Fibroblast of skin of left quadriceps (primary cell): ENCODE measurements around the gene COL5A1.

ENCODE experiments used
- DNase-seq, 2 experiments: peaks; one replicate each; pipeline ENCODE4 v3.0.0-alpha.2; 2013; ENCODE audit warnings: low read depth in 2 of 2

Gene COL5A1

DNA sequence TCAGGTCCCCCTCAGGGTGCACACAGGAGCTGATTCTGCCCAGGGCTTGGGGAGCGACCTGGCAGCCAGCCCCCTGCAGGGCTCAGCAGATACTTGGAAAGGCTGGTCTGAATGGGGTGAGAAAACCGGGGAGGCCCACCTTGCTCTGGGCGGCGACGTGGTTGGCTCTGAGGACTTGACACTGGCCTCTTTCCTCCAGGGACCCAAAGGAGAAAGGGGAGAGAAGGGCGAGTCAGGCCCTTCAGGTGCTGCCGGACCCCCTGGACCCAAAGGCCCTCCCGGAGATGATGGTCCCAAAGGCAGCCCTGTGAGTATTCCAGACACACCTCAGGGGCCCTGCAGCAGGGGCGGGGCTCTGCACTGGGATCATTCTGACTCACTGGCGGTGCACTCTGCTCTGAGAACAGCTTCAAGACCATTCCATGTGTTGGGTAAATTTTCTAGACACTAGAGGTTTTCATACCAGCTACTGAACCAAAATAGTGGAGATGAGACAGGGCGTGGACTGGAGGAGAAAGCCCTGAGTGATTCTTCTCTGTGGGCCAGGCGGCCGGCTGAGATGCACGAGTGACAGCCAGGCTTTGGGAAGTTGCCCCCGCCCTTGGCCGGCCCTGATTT lies 173.1 kb downstream of the COL5A1 start:
- no peak for DNase-seq

DNA sequence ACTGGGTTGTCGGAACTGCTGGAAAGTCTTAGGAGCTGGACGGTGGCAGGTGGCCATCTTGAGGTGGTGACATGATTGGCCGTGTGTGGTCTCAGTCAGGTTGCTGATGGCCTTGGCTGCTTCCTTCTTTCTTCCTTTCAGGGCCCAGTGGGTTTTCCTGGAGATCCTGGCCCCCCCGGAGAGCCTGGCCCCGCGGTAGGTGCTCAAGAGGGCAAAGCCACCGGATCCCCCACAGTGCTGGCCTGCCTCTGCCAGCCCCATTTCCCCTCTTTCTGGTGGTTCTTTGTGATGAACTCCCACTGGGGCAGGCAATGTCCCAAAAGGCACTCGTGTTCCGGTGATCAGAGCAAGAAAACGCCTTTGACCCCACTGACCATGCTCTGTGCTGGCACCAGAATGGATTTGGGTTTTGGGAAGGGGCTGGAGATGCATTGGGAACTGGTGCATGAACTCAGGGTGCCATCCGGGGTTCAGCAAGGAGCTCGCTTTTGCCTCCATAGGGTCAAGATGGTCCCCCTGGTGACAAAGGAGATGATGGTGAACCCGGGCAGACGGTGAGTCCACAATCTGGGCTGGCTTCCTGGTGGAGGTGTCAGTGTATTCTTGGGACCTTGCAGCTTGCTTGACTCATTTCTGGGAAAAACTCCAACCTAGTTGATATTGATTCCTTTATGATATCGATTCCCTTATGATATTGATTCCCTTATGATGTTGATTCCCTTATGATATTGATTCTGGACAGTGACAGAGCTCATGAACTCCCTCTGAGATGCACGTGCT lies 174.0 kb downstream of the COL5A1 start:
- no peak for DNase-seq

DNA sequence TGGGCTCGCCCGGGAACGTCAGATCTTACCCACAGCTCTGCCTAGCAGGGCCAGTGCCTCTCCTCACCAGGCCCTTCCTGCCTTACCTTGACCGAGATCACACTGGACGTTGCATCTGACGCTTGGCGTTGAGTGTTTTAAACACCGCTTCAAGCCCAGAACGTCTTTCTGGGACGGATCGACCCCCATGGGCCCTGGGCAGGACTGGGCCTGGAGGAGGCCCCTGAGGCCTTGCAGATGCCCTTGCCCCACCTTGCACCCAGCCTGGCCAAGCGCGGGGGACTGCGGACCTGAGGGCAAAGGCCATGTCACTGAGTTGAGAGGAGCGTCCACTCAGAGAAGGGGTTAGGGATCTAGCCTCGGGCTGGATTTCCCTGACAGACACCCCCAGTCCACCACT lies 174.7 kb downstream of the COL5A1 start:
- DNase-seq: no peak

DNA sequence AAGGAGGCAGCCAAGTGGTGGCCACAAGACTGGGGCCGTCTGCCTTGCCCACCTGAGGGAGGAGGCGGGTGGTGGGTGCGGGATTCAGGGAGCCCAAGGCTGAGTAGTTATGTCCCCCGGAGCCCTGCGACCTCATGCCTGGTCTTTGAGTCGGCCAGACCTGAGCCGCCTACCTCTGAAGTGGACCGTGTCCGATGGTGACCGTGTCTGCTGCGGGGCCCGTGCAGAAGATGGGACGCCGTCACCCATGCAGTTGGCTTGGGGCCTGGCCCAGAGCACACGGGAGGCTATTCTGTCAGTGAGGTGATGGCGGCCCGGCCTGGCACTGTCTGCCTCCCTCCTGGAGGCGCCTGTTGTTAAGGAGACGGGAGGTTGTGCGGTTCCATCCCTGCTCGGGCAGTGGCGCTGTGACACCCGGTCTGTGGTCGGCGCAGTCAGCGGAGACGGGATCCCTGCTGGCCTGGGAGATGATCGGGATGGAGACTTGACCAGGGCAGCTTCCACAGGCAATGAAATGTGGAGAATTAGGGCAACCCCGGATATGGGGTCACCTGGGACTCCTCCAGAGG lies 176.5 kb downstream of the COL5A1 start:
- no peak for DNase-seq

DNA sequence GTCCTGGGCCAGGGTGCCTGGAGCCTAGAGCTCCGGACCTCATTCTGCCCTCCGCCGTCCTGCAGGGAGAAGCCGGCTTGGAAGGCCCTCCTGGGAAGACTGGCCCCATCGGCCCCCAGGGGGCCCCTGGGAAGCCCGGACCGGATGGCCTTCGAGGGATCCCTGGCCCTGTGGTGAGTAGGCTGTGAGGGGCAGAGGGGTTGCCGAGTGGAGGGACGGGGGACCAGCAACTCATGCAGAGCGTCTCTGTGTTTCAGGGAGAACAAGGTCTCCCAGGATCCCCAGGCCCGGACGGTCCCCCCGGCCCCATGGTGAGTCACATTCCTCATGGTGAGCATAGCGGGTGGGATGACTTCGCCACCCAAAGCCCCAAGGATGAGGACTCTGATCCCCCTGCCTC lies 177.0 kb downstream of the COL5A1 start:
- DNase-seq: no peak

DNA sequence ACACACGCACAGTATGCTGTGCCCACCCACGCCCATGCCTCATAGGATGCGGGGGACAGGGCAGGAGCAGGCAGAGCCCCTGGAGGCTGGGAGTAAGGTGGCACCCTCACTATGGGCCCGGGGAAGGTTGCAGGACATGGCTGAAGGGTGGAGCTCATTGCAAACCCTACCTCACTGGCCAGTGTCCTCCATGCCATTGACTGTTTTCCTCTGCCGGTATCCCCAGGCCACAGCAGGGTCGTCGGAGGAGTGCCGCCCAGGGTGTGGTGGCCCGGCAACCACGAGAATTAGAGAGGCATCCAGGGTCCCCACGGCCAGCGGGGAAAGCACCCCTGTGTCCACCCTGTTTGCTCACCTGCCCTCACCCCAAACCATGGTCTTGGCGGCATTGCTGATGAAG lies 179.3 kb downstream of the COL5A1 start:
- no peak for DNase-seq

DNA sequence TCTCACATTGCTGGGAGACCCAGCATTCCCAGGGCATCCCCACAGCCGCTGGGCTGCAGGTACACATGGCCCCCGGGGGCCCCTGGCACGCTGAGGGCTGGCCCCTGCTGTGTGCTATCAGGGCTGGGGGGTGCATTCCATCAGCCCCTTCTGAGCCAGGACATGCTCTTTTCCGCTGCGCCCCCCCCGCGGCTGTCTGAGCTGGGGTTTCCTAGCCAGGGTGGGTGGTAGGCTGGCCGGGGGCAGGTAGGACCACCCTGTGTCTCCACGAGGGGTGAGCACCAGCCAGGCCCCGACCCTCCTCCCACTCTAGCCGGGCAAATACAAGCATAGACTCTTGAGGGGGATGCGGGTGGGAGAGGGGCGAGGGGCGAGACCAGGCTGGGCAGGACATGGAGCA lies 180.9 kb downstream of the COL5A1 start:
- DNase-seq: no peak

DNA sequence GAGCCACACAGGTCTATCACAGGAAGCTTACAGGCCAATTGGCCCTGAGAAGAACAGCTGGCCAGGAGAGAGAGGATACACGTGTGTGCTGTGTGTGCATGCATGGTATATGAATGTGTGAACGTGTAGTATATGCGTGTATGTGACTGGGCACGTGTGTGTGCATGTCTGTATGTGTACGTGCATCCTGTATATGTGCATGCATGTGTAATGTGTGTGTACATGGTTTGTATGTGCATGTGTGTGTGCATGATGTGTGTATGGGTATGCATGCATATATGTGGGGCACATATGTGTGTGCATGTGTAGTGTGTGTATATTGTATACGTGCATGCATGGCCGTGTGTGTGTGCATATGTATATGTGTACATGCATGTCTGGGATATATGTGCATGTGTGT lies 182.0 kb downstream of the COL5A1 start:
- DNase-seq: no peak

DNA sequence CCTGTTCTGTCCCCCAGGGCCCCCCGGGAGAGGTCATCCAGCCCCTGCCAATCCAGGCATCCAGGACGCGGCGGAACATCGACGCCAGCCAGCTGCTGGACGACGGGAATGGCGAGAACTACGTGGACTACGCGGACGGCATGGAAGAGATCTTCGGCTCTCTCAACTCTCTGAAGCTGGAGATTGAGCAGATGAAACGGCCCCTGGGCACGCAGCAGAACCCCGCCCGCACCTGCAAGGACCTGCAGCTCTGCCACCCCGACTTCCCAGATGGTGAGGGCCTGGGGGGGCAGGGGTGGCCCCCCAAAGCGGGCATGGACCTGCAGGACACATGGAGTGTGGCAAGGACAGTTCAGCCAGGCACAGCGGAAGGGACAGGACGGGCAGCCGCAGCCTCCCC lies 183.0 kb downstream of the COL5A1 start:
- DNase-seq: no peak

DNA sequence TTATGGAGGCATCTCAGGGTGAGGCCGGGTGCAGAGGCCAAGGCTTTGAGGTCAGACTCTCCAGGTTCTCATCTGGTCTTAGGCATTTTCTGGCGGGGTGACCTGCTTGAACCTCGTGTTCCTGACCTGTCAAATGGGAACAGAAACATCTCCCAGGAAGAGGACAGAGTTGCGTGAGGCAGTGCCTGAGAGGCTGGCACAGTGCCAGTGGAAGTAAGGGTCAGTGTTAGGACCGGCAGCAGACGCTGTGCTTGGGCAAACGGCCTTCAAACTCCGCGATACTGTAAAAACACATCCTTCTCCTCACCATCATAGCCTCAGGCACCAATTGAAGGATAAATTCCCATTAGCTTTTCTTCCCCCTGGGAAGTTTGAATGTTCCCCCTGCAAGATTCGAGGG lies 183.4 kb downstream of the COL5A1 start:
- DNase-seq: no peak

DNA sequence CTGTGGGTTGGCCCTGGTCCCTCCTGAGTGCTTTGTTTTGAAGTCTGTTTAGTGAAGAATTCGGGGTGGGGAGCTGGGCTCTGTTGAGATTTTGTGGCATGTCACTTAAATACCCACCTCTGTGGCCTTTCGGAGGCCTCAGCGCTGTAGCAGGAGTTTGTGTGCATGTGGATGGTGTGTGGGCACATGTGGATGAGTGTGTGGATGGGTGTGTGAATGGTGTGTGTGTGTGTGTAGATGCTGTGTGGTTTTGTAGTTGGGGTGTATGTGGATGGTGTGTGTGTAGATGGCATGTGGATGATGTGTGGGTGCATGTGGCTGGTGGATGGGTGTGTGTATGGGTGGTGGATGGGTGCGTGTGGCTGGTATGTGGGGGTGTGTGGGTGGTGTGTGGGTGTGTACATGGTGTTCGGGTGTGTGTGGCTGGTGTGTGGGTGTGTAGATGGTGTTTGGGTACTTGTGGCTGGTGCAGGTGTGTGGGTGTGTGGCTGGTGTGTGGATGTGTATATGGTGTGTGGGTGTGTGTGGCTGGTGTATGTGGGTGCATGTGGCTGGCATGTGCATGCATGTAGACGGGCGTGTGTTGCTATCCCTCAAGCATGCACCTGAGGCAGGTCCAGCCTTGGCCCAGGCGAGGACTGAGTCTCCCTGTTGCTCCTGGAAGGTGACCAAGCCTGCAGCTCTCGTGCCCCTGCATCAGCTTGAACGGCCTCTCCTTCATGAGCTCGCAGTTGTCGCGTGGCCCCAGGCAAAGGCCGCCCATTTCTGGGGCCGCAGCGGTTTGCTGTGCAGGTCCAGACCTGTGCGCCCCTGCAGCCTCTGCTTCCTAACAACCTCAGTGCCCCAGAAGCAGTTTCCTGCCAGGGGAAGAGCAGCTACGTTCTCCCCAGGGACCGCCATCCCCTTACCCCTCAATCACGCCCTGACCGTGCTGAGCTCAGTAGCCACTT lies 185.0 kb downstream of the COL5A1 start:
- no peak for DNase-seq

DNA sequence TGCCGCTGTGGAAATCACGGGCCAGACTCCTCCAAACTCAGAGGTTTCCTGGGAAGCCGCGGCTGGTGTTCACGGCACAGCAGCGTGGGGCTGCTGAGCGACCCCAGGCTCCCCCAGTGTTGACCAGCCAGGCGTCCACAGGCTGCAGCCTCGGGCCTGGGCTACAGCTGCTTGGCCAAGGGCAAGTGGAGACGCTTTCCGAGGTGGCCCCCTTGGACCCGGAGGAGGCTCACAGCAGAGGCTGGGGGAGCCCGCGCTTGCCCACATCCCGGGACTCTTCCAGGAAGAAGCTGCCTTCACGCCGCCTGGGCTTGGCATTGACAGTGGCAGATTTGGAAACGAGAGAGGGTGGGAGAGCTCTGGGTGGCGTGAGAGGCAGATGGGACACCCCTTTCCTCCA lies 186.0 kb downstream of the COL5A1 start:
- DNase-seq: no peak

DNA sequence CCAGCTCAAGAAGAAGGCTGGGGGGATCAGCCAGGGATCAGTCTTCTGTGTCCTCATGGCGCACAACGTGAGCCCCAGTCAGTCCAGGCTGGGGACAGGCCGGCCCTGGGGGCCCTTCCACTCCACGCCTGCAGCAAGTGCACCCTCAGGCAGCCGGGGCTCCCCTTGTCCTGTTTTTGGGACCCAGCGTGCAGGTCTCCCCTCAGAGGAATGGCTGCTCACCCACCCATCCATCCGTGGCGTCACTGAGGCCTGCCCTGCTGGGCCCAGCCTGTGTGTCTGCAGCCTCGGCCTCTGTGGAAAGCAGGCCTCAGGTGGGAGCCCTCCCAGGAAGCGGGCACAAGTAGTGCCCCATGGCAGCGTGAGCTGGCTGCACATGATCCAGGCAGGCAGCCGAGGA lies 186.4 kb downstream of the COL5A1 start:
- DNase-seq: no peak

DNA sequence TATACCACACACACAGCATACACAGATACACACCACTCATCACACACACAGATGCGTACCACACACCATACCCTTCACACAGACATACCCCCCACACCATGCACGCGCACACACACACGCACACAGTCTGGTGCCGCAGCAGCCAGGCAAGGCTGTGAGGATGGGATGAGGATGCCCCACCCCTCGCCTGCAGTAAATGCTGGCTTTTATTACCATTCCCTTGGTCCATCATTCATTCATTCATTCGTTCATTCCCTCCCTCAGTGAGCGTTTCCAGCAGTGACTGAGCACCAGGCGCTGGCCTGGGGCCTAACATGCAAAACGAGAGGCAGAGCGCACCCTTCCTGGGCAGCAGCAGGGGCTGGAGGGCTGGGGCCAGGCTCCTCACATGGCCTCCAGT lies 187.3 kb downstream of the COL5A1 start:
- DNase-seq: no peak

DNA sequence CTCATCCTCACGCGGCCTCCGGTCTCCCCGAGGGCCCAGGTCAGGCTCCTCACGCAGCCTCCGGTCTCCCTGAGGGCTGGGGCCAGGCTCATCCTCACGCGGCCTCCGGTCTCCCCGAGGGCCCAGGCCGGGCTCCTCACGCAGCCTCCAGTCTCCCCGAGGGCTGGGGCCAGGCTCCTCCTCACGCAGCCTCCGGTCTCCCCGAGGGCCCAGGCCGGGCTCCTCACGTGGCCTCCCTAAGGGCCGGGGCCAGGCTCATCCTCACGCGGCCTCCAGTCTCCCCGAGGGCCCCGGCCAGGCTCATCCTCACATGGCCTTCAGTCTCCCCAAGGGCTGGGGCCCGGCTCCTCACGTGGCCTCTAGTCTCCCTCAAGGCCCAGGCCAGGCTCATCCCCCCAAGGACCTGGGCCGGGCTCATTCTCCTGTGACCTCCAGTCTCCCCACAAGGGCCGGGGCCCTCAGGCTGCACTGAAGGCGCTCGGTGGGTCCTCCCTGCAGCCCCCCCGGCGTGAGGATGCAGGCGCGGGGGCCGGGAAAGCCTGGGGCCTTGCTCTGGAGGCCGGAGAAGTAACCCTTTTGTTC lies 187.8 kb downstream of the COL5A1 start:
- no peak for DNase-seq

DNA sequence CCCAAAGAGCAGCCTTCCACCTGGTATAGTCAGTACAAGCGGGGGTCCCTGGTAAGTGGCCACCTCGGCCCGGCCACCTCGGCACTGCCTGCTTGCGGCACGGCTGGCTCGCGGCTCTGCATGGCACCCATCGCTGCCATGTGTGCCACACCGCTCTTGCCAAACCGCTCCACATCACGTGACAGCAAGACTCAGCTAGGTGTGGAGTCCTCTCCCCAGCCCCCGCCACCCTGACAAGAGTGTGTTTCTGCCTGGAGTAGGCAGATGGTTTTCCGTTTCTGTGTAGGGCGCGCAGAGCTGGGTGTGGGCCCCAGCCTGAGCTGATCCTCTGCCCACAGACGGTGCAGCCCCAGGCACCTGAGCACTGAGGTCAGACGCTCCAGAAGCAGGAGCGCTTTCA lies 188.5 kb downstream of the COL5A1 start:
- no peak for DNase-seq

DNA sequence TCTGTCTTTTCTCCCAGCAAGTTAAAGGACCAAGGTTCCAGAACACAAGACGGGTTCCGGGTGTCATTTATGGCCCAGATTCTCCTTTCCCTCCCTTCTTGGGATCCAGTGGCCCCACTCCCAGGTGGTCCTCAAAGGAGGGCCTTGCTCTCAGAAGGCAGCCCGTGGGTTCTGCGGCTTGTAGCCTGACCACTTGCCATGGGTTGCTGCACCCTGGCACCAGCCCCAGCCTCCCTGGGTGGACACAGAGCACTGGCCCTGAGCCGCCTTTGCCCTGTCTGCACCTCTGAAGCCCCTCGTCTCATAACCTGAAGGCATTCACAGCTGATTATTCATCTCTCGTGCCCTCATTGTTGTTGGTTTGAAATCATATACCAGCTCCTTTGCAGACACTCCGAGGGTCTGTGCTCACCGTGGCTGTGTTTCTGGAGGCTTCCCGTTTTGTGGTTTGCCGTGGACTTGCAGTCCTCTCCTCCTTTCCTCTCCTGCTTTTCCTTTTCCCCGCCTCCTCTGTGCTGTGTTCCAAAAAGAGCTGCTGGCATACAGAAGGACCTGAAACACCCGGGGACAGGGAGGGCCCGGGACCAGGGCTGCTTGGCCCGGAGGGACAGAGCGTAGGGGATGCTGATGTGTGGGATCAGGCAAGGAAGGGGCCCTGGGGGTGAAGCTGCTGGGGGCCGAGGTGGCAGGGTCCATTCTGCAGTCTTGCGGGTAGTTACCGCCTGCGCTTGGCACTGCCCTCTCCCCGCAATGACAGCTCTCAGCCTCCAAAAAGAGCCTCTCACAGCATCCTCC lies 189.5 kb downstream of the COL5A1 start:
- no peak for DNase-seq

DNA sequence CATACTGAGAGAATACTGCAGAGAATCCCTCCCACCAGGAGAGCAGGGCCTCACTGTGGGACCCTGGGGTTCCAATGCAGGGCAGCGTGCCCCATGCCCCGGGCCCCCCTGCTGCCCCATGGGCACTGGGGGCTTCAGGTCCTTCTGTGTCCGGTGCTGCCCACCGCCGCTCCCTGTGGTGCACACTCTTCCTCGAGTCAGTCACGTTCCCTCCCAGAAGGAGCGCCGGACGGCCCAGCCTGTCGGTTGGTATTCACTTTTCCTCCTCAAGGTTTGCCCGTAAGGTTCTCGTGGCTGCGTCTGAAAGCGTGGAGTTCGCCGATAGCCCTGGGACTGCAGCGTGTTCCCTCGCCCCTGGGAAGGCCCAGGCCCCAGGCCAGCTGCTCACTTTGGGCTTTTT lies 190.9 kb downstream of the COL5A1 start:
- DNase-seq: no peak

DNA sequence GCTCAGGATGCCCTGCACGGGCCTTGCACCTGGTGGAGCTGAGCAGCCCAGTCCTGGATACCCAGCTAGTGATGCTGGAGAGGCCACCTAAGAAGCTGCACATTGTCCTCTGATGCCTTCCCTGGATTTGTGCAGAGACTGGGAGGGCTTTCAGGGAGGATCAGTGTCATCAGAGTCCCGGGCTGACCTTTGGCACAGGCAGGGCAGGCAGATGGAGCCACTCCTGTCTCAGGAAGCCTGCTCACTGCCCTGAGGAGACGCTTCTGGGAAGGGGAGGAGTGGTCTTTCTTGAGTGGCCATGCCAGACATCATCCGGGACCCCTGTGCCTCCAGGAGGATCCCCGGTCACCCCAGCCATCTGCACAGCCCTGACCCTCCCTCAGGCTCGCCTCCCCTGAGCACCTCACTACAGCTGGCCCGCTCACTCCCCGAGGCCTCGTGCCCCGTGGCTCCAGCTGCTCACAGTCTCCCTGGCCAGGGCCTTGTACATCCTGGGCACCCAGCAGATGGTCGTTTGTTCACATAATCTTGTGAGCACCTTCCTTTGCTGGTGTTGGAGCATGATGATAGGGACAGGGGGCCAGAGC lies 191.8 kb downstream of the COL5A1 start:
- DNase-seq: no peak

DNA sequence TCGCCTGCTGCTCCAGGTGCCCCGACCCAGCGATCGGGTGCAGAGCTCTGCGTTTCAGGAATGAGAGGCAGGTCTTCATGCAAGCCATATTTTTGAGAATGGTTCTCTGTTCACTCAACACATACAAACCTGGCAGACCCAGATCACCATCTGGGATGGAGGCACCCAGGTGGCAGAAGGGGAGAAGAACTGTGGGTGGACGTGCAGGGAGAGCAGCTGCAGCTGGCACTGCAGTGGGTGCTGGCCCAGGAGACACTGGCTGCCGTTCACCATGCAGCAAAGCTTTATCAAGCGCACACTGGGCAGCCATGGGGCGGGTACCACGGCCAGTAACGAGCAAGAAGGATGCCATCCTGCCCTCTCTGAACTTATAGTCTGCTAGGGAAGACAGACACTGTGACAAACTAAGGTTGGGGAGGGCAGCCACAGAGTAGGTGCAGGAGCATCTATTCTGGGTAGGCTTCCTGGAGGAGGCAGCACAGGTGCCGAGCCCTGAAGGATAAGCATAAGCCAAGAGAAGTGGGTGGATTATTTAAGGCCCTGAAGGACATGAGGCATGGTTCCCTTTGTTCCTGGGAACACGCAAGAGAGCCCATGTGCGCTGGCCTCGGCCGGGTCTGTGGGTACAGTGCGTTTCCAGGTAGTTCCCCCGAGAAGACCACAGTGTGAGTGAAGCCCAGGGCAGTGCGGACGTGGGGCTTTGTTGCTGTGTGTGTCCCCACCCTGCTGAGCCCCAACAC lies 192.8 kb downstream of the COL5A1 start:
- DNase-seq: no peak
